Activated CD4-positive, CD25-positive, alpha-beta regulatory T cell treated with anti-CD3 and anti-CD28 coated beads, Interleukin-2, amount 50 U/mL, for 16 hours (primary cell): ENCODE data around the gene MMP14.
"Not testable (repeated sequence)": the region's sequence is repeated elsewhere in the genome, so short reads cannot be mapped to it uniquely, and the experiment has no call there.

Experiments
- DNase-seq: peaks from one replicate; pipeline ENCODE4 v3.0.0-alpha.2; 2020; ENCODE audit warnings: low read depth, low spot score

The MMP14 gene

DNA sequence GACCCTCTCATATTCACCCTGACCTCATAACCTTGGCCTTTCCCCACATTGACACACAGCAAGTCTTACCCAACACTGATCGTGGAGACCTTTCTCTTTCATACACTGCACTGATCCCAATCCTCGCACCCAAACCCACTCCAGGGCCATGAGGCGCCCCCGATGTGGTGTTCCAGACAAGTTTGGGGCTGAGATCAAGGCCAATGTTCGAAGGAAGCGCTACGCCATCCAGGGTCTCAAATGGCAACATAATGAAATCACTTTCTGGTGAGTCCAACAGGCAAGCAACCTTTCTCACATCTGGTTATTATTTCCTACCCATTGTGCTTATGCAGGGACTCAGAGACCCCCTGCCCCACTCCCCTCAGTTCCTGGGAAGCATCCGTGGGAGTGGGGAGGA, 5.4 kb downstream of the MMP14 start:
- DNase-seq = no peak

DNA sequence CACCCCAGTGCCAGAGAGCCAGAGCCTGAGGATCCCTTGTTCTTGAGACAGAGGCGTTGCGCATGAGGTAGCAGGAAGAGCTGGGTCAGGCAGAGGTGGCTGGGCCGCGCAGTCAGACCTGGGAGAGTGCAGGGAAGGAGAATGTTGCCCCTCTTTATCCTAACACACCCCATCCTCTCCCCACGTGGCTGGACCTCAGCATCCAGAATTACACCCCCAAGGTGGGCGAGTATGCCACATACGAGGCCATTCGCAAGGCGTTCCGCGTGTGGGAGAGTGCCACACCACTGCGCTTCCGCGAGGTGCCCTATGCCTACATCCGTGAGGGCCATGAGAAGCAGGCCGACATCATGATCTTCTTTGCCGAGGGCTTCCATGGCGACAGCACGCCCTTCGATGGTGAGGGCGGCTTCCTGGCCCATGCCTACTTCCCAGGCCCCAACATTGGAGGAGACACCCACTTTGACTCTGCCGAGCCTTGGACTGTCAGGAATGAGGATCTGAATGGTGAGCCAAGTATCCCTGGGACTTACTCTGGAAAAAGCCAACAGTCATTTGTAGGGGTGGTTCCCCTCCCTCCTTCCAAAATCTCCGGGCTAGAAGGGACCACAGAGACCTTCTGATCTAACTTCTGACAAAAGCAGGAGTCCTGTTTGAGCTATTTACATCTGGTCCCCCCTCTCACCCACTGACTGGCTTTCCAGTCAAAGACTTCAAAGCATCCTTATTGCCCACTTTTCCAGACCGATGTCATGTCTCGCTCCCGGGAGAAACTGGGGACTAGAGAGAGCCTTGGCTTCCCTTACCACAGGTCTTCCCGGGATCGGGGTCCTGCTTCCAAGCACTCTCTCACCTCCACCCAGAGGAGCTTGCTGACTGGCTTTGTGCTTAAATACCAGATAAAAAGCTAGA, 6.1 kb downstream of the MMP14 start:
- no peak for DNase-seq

DNA sequence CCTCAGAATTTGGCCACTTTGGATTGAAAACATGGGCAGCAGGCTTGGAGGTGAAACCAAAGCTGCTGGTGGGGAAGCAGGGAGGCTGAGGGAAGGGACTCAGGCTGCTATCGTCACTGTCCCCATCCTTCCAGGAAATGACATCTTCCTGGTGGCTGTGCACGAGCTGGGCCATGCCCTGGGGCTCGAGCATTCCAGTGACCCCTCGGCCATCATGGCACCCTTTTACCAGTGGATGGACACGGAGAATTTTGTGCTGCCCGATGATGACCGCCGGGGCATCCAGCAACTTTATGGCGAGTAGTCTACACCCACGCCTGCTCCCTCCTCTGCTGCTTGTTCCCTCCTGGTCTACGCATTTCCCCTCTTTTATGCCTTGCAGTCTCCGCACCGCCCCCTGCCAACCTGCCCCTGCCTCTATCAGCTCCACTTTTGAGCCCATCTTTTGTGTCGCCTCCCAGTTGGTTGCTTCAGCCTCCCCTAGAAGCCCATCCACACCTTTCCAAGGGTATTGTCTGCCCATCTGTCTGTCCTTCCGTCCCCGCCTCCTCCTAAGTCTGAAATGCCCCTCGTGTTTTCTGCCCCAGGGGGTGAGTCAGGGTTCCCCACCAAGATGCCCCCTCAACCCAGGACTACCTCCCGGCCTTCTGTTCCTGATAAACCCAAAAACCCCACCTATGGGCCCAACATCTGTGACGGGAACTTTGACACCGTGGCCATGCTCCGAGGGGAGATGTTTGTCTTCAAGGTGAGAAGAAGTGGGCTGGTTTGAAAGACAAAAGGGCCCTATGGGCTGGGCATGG, 6.9 kb downstream of the MMP14 start:
- no peak for DNase-seq

DNA sequence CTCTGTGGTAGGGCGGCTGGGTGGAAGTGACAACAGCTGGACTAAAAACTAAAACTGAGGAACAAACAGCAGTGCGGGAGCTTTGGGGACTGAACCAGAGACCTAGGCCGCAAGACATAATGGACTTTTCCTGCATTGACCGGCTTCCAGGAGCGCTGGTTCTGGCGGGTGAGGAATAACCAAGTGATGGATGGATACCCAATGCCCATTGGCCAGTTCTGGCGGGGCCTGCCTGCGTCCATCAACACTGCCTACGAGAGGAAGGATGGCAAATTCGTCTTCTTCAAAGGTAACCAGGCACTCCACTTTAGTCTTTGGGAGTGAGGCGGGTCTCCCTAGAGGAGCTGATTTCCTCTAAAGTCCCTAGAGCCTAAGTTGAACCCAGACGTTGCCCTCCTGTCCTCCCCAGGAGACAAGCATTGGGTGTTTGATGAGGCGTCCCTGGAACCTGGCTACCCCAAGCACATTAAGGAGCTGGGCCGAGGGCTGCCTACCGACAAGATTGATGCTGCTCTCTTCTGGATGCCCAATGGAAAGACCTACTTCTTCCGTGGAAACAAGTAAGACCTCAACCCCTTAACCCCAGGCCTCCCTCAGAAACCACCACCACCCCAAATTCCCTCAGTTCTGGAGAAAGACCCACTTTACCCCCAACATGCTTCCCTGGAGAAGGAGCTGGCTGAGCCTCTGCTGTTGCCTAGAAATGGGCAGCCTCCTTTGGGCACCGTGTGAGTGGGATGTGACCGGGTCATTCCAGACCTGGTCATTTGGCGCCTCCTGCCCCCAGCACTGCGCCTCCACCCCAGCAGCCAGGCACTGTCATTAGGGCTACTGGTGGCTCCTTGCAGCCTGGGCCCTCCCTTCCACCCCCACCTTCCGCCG, 8.1 kb downstream of the MMP14 start:
- no peak for DNase-seq

DNA sequence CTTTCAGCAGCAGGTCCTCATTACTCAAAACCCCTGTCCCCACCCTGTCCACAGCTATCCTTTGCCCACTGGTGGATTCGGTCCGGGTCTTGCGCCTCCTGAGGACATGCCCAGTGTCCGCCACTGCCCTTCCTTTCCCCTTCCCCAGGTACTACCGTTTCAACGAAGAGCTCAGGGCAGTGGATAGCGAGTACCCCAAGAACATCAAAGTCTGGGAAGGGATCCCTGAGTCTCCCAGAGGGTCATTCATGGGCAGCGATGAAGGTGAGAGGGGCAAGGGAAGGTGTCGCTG, 8.7 kb downstream of the MMP14 start:
- no peak for DNase-seq

DNA sequence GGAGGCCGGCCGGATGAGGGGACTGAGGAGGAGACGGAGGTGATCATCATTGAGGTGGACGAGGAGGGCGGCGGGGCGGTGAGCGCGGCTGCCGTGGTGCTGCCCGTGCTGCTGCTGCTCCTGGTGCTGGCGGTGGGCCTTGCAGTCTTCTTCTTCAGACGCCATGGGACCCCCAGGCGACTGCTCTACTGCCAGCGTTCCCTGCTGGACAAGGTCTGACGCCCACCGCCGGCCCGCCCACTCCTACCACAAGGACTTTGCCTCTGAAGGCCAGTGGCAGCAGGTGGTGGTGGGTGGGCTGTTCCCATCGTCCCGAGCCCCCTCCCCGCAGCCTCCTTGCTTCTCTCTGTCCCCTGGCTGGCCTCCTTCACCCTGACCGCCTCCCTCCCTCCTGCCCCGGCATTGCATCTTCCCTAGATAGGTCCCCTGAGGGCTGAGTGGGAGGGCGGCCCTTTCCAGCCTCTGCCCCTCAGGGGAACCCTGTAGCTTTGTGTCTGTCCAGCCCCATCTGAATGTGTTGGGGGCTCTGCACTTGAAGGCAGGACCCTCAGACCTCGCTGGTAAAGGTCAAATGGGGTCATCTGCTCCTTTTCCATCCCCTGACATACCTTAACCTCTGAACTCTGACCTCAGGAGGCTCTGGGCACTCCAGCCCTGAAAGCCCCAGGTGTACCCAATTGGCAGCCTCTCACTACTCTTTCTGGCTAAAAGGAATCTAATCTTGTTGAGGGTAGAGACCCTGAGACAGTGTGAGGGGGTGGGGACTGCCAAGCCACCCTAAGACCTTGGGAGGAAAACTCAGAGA, 9.6 kb downstream of the MMP14 start:
- DNase-seq = no peak

DNA sequence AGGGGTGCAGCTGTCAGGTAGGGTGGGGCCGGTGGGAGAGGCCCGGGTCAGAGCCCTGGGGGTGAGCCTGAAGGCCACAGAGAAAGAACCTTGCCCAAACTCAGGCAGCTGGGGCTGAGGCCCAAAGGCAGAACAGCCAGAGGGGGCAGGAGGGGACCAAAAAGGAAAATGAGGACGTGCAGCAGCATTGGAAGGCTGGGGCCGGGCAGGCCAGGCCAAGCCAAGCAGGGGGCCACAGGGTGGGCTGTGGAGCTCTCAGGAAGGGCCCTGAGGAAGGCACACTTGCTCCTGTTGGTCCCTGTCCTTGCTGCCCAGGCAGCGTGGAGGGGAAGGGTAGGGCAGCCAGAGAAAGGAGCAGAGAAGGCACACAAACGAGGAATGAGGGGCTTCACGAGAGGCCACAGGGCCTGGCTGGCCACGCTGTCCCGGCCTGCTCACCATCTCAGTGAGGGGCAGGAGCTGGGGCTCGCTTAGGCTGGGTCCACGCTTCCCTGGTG, 10.5 kb downstream of the MMP14 start:
- no peak for DNase-seq

DNA sequence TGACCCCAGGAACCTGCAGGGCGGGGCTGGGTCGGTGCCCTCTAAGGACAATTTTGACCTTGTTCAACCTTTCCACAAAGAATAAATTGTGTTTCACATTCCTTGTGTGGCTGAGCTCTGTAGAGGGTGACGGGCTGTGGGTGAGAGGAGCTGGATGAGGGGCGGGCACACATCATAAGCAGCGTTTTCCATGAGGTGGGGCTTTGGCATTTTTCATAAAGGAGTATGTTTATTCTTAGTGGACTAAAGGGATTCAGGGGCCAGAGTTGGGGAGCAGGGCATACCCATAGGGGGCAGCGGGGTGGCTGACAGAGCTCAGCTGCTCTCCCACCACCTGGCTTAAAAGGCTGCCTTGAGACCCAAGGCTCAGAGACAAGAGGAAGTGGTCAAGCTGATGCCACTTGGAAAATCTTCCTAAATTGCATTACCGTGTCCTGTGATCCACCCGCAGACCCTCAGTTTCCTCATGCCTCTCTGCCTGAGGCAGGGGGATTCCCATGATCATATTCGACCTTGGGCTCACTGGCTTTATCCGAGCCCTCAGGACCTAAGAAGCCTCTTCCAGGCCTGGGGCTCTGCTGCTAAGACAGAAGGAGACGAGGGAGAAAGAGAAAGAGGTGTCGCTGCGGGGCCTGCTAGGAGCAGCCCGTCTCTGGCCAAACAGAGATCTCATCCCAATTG, 11.4 kb downstream of the MMP14 start:
- DNase-seq = no peak

DNA sequence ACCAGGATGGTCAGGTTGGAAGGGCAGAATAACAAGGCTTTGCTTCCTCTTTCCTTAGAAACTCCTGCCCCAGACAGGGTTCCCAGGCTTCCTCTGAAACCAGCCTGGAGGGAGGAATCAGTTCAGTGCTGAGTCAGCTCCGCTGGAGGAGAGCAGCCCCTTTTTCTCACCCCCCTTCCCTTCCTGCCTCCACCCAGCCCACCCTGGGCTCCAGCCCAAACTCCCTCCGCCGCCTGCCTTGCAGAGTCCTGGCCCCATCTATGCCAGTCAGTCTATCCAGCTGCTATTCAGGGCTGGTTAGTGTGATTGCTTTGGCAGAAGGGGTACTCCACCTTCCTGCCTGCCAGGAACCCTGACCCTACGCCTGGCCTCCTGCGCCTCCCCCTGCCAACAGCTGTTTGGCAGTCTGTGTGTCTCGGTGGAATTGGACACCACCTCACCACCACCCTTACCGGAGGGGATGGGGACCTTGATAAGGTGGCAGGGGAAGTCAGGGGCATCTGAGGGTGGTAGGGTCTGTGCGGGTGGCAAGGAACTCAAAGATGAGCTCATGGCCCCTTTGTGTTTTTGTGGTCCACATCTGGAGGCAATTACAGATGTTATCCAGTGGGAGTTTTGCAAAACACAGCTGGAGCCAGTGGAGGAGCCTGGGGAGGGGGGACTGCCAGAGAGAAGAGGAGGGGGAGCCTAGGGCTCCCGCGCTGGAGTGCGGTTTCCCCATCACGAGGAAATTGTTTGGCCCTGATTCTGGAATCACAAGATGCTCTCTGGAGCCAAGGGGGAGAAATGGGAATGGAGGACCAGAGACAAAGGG, 12.2 kb downstream of the MMP14 start:
- DNase-seq = no peak

DNA sequence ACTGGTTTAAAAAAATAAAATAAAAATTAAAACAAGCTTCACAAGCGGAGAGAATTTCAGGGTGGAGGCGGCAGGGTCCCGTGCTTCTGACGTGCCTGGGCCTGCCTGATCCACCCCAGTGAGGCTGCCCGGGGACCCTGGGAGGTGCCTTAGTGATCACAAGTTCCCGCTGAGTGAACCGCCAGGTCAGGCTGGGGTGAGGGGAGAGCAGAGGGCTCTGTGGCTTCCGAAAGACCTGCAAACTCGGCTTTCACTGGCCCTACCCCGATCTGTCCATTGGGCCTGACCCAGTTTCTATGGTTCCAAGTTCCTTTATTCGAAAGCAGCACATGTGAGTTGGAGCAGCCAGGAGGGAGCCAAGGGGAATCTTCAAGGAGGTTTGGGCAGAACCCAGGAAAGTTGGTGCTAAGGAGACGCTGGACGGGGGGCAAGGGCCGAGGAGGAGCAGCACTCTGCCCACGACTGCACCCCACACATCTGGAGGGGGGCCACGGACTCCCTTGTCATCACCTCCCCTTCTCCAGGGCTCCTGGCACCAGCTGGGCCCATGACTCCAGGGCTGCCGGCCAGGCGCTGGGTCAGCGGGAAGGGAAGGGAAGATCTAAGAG, 12.9 kb downstream of the MMP14 start:
- DNase-seq = no peak

DNA sequence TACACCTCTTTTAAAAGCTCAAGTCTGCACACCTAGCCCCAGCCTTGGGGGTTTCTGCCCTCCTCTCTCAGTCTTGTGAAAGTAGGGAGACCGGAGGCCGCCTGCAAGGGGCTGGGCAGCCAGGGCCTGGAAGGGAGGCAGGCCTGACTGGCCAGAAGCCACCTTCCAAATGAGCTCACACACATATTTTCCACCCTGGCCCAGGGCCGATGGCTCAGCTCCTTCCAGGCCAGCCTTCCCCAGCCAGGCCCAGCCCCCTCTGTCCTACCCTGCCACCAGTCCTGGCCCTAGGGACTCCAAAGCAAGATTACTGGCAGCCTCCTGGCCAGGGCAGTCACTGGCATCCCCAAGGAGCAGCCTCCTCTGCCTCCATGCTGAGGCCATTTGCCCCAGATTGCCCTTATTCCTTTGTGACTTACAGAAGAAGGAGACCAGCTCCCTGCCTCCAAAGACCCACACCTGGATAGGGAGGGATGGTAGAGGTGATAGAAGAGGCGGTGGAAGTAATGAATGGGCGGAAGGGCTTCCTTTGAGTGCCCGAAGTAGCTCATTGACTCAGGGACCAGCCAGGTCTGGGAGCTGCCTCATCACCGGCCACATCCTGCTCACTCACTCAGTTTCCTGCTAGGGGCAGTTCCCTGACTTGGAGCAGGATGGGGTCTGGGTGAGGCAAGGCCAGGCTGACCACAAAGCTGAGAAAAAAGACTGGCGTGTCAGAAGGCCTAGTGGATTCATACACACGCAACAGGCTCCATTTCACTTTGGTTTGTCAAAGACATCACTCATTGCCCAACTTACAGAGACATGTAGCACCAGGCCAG, 14.8 kb downstream of the MMP14 start:
- DNase-seq = no peak

DNA sequence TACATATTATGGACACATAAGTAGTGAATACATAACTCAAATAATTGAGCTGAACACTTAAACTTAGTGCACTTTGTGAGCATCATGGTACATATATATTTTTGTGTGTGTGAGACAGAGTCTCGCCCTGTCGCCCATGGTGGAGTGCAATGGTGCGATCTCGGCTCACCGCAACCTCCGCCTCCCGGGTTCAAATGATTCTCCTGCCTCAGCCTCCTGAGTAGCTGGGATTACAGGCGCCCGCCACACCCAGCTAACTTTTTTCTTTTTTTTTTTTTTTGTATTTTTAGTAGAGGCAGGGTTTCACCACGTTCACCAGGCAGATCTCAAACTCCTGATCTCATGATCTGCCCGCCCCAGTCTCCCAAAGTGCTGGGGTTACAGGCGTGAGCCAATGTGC, 15.8 kb downstream of the MMP14 start:
- not testable (repeated sequence) for DNase-seq

DNA sequence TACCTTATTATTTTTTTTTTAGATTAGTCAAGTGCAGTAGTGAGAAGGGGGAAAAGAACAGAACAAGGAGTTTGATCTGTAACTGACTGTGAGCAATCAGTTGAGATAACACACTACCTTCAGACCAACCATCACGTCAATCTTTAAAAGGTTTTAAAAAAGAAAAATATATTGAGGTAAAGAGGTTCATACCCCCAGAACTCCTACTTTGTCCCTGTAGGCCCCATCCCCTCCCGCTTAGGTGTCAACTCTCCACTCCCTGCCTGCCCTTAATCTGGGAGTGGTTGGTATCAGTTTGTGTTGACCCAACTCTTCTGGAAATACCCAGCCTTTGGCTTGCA, 16.2 kb downstream of the MMP14 start:
- no peak for DNase-seq

DNA sequence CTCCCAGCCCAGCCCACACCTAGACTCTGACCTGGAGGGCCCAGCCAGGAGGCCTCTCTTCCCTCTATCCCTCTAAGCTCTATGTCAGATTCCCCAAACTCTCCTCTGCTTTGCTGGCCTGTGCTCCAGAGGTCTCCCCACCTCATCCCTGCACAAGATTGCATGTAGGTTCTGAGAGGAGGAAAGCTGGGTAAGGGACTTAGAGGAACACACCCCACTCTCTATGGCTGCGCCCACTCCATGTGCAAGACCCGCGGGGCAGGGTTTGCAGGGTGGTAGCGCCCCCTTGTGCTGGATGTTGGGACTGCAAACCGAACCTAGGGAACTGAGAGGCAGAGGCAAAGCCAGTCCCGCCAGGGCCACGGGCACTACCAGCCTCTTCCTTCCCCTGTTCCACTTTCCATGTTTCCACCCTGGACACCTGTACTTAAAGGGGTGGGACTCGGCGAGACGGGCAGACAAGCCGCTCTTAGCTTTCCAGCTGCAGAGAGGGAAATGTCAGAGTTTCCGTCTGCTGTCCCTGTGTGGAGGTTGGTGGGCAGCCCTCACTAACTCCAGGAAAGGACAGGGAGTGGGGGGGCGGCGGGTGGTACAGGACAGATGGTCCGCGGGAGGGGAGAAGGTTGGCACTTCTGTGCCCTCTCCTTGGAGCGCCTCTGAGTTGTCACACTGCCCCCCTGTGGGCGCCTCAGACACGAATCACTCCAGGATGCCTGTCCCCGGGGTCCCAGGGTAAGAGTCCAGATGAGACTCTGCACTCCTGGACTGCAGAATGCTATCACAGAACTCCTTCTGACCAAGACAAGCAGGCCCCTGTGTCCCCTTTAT, 16.8 kb downstream of the MMP14 start:
- DNase-seq = peak; percentile 84

DNA sequence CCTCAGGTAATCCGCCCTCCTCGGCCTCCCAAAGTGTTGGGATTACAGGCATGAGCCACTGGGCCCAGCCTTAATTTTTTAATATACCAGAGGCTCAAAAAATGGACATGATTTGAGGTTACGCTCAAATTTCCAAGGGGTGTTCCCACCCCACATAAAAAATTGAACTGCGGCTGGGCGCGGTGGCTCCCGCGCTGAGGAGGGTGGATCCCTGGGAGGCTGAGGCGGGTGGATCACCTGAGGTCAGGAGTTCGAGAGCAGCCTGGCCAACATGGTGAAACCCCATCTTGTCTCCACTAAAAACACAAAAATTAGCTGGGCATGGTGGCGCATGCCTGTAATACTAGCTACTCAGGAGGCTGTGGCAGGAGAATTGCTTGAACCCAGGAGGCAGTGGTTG, 17.9 kb downstream of the MMP14 start:
- not testable (repeated sequence) for DNase-seq

DNA sequence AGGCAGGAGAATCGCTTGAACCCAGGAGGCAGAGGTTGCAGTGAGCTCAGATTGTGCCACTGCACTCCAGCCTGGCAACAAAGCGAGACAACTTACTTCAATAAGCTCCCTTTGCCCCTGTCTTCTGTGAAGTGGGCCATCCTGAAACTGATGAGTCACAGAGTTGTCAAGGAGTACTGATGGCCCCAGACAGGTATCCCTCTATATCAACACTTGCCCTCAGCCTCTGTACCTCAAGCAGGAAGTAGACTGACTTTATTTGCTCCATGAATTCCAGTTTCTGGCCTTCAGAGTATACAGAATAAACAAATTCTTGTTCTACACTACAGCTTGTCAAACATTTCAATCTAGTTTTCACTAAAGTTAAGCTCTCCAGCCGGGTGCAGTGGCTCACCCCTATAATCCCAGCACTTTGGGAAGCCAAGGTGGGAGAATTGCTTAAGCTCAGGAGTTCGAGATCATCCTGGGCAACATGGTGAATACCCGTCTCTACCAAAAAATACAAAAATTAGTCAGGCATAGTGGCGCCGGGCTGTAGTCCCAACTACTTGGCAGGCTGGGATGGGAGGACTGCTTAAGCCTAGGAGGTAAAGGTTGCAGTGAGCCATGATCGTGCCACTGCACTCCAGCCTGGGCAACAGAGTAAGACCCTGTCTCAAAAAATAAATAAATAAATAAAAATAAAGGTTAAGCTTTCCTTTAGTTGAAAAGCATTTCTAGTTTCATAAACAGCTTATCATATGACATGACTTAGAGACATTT, 18.8 kb downstream of the MMP14 start:
- no peak for DNase-seq

DNA sequence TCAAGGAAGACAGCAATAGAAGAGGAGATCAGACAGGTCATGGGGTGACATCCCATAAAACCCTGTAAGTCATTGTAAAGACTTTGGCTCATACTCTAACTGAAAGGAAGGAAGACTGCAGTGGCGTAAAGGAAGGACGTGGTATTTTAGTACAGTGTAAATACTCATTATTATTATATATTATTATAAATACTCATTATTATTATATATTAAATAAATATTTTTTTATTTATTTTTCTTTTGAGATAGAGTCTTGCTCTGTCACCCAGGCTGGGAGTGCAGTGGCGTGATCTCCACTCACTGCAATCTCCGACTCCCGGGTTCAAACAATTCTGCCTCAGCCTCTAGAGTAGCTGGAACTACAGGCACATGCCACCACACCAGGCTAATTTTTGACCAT, 20.0 kb downstream of the MMP14 start:
- no peak for DNase-seq
